Measurements from ENCODE around the gene RCAN1. TPM values are rescaled to one million over a fixed set of nuclear protein-coding genes. Genes with fewer than 3 reads are reported as not detected.

RCAN1 gene
- total RNA-seq, 4 donors from 2014 or later = 32.1 to 58.6 (median 42.2) TPM

GRCh38 chr21:34635307-34635706 lies 20.4 kb upstream of the RCAN1 start:
- Histone ChIP-seq H3K4me1 (no peaks in the 10 kb centered on the region), H3K9me3 (no peaks in the 10 kb centered on the region), H3K4me3 (no peak overlapping the region), H3K27me3 (peaks cover 24% of the 10 kb centered on the region), H3K27ac (no peak overlapping the region), H3K36me3 (no peaks in the 10 kb centered on the region)
- WGBS, 2 donors (ENCODE audit: low coverage in 1 of 2) = 69 to 100% methylated on average over 1 to 2 of the region's 3 CpGs
- no peak for TF ChIP-seq POLR2A (IDR thresholded peaks at IDR 0.05)
- TF ChIP-seq CTCF (IDR thresholded peaks at IDR 0.05) = peak in 1 of 4 experiments; percentile 30
- TF ChIP-seq EP300 (IDR thresholded peaks at IDR 0.05) = no peak
- no peak for TF ChIP-seq POLR2AphosphoS5 (IDR thresholded peaks at IDR 0.05)
- no peak for ATAC-seq

GRCh38 chr21:34632498-34632897 lies 17.6 kb upstream of the RCAN1 start:
- no peak for ATAC-seq
- no peaks in the 10 kb centered on the region for H3K9me3 ChIP-seq
- no peaks in the 10 kb centered on the region for H3K36me3 ChIP-seq
- H3K27me3 ChIP-seq = peaks cover 24% of the 10 kb centered on the region
- no peak overlapping the region for H3K27ac ChIP-seq
- TF ChIP-seq POLR2AphosphoS5 (IDR thresholded peaks at IDR 0.05) = no peak
- TF ChIP-seq EP300 (IDR thresholded peaks at IDR 0.05) = no peak
- TF ChIP-seq CTCF (IDR thresholded peaks at IDR 0.05) = no peak
- no peak for TF ChIP-seq POLR2A (IDR thresholded peaks at IDR 0.05)
- H3K4me1 ChIP-seq = no peaks in the 10 kb centered on the region
- 47 to 75% methylated on average over 2 to 4 of the region's 4 CpGs for WGBS, 2 donors (ENCODE audit: low coverage in 1 of 2)
- H3K4me3 ChIP-seq = no peak overlapping the region

GRCh38 chr21:34630536-34631143 lies 15.7 kb upstream of the RCAN1 start:
- Histone ChIP-seq H3K4me1 (no peaks in the 10 kb centered on the region), H3K36me3 (no peaks in the 10 kb centered on the region), H3K9me3 (no peaks in the 10 kb centered on the region), H3K4me3 (no peak overlapping the region), H3K27me3 (peaks cover 24% of the 10 kb centered on the region), H3K27ac (no peak overlapping the region)
- WGBS, 2 donors (ENCODE audit: low coverage in 1 of 2) = 2 to 3% methylated on average over 4 to 6 of the region's 6 CpGs
- ATAC-seq = peak; percentile 67
- no peak for TF ChIP-seq EP300 (IDR thresholded peaks at IDR 0.05)
- TF ChIP-seq CTCF (IDR thresholded peaks at IDR 0.05) = peak; percentile 76 to 88 (median 86)

GRCh38 chr21:34626131-34626530 lies 11.2 kb upstream of the RCAN1 start:
- no peaks in the 10 kb centered on the region for H3K36me3 ChIP-seq
- TF ChIP-seq POLR2A (IDR thresholded peaks at IDR 0.05) (no peak), EP300 (IDR thresholded peaks at IDR 0.05) (no peak), CTCF (IDR thresholded peaks at IDR 0.05) (no peak), POLR2AphosphoS5 (IDR thresholded peaks at IDR 0.05) (no peak)
- H3K9me3 ChIP-seq = no peaks in the 10 kb centered on the region
- no peaks in the 10 kb centered on the region for H3K27me3 ChIP-seq
- WGBS, 2 donors (ENCODE audit: low coverage in 1 of 2) = 90% methylated on average over 8 of the region's 8 CpGs
- no peak overlapping the region for H3K4me3 ChIP-seq
- no peak overlapping the region for H3K27ac ChIP-seq
- H3K4me1 ChIP-seq = no peaks in the 10 kb centered on the region
- ATAC-seq = no peak

GRCh38 chr21:34625030-34625593 lies 10.2 kb upstream of the RCAN1 start:
- Histone ChIP-seq H3K9me3 (no peaks in the 10 kb centered on the region), H3K27me3 (no peaks in the 10 kb centered on the region), H3K4me1 (no peaks in the 10 kb centered on the region), H3K4me3 (no peak overlapping the region), H3K36me3 (no peaks in the 10 kb centered on the region), H3K27ac (no peak overlapping the region)
- TF ChIP-seq POLR2AphosphoS5 (IDR thresholded peaks at IDR 0.05) (no peak), POLR2A (IDR thresholded peaks at IDR 0.05) (no peak), CTCF (IDR thresholded peaks at IDR 0.05) (no peak), EP300 (IDR thresholded peaks at IDR 0.05) (no peak)
- no peak for ATAC-seq
- WGBS, 2 donors (ENCODE audit: low coverage in 1 of 2) = 43 to 59% methylated on average over 5 to 6 of the region's 6 CpGs
